HG03196 (cell line): Measurements from ENCODE around the gene PARL.

ENCODE experiments used
- ATAC-seq: cut with Tn5 transposase; IDR thresholded peaks from one replicate; pipeline ENCODE4 v1.9.1; 2021; ENCODE audit not compliant: unreplicated experiment

PARL gene

GRCh38 chr3:183854318-183855035, 30.2 kb downstream of the PARL start:
- no peak for ATAC-seq

- no peak for ATAC-seq
Measured at GRCh38 chr3:183845608-183846288, 38.9 kb downstream of the PARL start.

- ATAC-seq = no peak
Measured at GRCh38 chr3:183845090-183845489, 39.6 kb downstream of the PARL start.

- ATAC-seq = no peak
Measured at GRCh38 chr3:183844606-183845005, 40.1 kb downstream of the PARL start.

GRCh38 chr3:183839751-183840150, 44.9 kb downstream of the PARL start:
- no peak for ATAC-seq

GRCh38 chr3:183837894-183838293, 46.8 kb downstream of the PARL start:
- ATAC-seq = no peak

GRCh38 chr3:183837390-183837789, 47.3 kb downstream of the PARL start:
- no peak for ATAC-seq

- no peak for ATAC-seq
Measured at GRCh38 chr3:183833516-183833915, 51.2 kb downstream of the PARL start.

- ATAC-seq = no peak
Measured at GRCh38 chr3:183830187-183830586, 54.5 kb downstream of the PARL start.

- no peak for ATAC-seq
Measured at GRCh38 chr3:183829466-183829865, 55.2 kb downstream of the PARL start.

- no peak for ATAC-seq
Measured at GRCh38 chr3:183828538-183828870, 56.2 kb downstream of the PARL start.

GRCh38 chr3:183827809-183828537, 56.7 kb downstream of the PARL start:
- ATAC-seq = no peak

- ATAC-seq = no peak
Measured at GRCh38 chr3:183826448-183827250, 58.0 kb downstream of the PARL start.

GRCh38 chr3:183825456-183826161, 59.1 kb downstream of the PARL start, which contains the start of gene MAP6D1:
Gene MAP6D1 (minus strand): TSS chr3:183825577. CDS start chr3:183825547, 30 bp downstream.
- ATAC-seq = no peak

GRCh38 chr3:183824761-183825455, 59.8 kb downstream of the PARL start:
- ATAC-seq = no peak

GRCh38 chr3:183823963-183824362, 60.7 kb downstream of the PARL start:
- no peak for ATAC-seq

GRCh38 chr3:183822631-183823030, 62.0 kb downstream of the PARL start:
- ATAC-seq = no peak

- no peak for ATAC-seq
Measured at GRCh38 chr3:183819831-183820230, 64.8 kb downstream of the PARL start.

GRCh38 chr3:183818706-183819624, 65.7 kb downstream of the PARL start:
- ATAC-seq = no peak
